ENCODE measurements around the gene FOXP2.
"Not testable (repeated sequence)": the region's sequence is repeated elsewhere in the genome, so short reads cannot be mapped to it uniquely, and the experiment has no call there.

FOXP2 gene

DNA sequence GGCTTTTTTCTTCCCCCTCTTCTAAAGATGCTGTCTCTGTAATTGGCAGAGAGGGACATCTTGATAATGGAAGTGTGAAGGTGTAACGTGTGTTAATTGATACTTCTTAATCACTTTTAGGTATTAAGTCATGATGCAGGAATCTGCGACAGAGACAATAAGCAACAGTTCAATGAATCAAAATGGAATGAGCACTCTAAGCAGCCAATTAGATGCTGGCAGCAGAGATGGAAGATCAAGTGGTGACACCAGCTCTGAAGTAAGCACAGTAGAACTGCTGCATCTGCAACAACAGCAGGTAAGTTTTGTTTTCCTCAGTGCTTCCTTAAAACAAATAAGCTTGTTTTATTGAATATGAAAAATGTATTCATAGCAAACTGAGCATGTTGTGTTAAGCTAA lies 11.8 kb downstream of the FOXP2 start:
- TF ChIP-seq, protein P1, sequence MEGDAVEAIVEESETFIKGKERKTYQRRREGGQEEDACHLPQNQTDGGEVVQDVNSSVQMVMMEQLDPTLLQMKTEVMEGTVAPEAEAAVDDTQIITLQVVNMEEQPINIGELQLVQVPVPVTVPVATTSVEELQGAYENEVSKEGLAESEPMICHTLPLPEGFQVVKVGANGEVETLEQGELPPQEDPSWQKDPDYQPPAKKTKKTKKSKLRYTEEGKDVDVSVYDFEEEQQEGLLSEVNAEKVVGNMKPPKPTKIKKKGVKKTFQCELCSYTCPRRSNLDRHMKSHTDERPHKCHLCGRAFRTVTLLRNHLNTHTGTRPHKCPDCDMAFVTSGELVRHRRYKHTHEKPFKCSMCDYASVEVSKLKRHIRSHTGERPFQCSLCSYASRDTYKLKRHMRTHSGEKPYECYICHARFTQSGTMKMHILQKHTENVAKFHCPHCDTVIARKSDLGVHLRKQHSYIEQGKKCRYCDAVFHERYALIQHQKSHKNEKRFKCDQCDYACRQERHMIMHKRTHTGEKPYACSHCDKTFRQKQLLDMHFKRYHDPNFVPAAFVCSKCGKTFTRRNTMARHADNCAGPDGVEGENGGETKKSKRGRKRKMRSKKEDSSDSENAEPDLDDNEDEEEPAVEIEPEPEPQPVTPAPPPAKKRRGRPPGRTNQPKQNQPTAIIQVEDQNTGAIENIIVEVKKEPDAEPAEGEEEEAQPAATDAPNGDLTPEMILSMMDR (IDR thresholded peaks at IDR 0.05; ENCODE audit: extremely low read depth, missing control alignments) = no peak
- DNase-seq (ENCODE audit: low spot score) = no peak

DNA sequence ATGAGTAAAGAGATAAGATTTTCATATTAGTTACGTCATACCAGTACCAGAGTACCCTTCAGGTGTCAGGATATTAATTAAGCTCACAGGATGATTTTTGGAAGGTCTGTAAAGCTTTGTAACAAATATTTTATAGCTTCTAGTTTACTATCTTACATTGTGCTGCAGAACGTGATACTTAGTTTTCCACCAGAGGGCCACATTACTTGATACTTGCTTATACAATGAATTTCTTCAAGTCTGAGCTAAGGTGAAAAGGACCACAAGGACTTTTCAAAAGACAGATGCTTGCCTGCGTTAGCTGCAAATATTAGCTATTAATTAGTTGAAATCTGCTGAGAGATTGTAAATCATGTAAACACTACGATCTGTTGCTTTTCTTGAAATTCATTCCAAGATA lies 12.2 kb downstream of the FOXP2 start:
- TF ChIP-seq, protein P1 (IDR thresholded peaks at IDR 0.05; ENCODE audit: extremely low read depth, missing control alignments) = no peak
- DNase-seq (ENCODE audit: low spot score) = no peak

DNA sequence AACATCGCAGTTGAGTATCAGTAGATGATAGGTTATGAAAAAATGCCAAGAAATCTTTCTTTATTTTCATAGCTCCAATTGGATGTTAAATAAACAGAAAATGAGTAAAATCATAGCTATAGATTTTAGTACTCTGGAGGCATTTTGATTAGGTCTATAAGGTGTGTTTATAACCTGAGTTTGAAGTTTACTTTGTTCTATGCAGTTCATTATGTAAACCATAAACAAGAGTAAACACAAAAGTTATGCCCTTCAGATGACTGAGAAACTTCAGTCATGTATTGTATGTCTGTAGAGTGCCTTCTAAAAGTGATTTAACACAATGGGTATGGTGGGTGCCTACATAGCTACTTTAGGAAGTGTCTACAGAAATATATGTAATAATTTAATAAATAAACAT lies 13.6 kb downstream of the FOXP2 start:
- no peak for DNase-seq (ENCODE audit: low spot score)
- TF ChIP-seq, protein P1 (IDR thresholded peaks at IDR 0.05; ENCODE audit: extremely low read depth, missing control alignments) = no peak

DNA sequence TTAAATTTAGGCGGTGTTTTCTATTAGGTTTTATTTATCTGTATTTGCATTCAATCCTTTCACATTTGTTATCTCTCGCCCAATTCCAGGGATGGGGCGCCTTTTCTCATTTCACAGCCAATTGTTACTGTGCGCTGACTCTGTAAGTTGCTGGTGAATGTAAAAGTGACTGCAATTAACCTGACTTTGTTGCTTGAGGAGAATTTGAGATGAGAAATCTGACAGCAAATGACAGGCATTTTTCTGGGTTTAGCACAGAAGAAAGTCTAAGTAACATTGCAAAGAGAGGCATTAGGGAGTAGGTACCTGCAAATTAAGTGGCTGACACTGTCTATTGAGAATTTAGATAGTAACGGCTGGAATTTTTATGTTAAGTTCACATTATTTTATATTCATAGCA lies 16.6 kb downstream of the FOXP2 start:
- TF ChIP-seq, protein P1 (IDR thresholded peaks at IDR 0.05; ENCODE audit: extremely low read depth, missing control alignments) = no peak
- no peak for DNase-seq (ENCODE audit: low spot score)

DNA sequence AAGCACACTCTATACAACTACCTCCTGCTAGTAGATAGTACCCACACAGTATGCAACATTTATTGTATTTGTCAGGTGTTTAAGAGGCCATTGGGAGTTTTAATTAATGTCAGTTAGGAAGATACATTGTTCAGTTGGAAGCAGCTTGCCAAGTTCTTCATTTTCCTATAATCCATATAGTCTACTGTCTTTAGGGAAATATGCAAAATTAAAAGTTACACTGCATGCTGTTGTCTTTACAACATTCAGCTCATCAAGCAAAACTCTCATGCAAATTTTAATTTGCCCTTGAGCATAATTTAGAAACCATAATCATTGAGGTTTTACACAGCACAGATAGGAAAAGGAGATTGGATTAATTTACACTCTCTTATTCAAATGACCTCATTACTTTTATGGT lies 17.4 kb downstream of the FOXP2 start:
- no peak for DNase-seq (ENCODE audit: low spot score)
- TF ChIP-seq, protein P1 (IDR thresholded peaks at IDR 0.05; ENCODE audit: extremely low read depth, missing control alignments) = no peak

DNA sequence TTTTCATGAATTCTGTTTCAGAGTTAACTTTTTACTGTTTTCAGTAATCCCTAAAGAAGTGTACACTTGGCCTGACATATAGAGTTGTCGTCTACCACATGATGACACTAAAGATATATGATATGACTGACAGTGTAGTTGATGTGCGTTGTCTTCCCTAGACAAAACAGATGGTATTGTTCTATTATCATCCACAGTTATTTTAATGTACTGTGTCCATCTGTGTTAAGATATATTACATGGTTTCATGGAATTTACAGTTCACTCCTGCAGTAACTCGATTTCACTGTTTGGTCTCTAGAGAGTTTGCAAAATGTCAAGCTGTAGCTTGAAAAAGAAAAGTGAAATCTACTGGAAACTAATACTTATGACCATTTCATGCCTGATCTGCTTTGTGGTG lies 18.1 kb downstream of the FOXP2 start:
- no peak for DNase-seq (ENCODE audit: low spot score)
- TF ChIP-seq, protein P1 (IDR thresholded peaks at IDR 0.05; ENCODE audit: extremely low read depth, missing control alignments) = no peak

DNA sequence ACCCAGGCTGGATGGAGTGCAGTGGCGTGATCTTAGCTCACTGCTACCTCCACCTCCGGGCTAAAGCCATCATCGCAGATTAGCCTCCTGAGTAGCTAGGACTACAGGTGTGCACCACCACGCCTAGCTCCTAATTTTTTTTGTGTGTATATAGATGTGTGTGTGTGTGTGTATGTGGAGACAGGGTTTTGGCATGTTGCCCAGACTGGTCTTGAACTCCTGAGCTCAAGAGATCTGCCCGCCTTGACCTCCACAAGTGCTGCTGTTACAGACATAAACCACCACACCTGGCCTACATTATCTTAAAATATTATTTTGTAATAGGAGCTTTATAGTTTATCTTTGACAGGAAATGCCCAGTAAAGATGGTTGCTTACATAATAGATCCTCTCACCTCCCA lies 25.0 kb downstream of the FOXP2 start:
- TF ChIP-seq, protein P1 (IDR thresholded peaks at IDR 0.05; ENCODE audit: extremely low read depth, missing control alignments) = no peak
- DNase-seq (ENCODE audit: low spot score) = no peak

DNA sequence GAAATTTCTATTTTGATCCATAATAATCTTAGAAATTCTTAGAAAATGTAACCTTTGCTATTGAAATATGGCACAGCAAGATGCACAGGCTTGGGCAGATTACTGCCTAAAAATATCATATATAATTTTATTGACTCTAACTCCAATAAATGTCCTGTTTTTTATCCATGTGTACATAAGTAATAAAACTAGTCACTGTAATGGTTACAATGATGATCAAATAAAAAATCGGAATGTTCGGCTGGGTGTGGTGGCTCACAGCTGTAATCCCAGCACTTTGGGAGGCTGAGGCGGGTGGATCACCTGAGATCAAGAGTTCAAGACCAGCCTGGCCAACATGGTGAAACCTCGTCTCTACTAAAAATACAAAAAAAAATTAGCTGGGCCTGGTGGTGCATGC lies 26.3 kb downstream of the FOXP2 start:
- not testable (repeated sequence) for DNase-seq (ENCODE audit: low spot score)
